HCT116 (cell line): ENCODE data around the gene FSIP1.

Experiments
- CTCF ChIP-seq, 3 experiments: fragments of 200-600 bp in 1 of 3; sonication (generic) in 1 of 3; IDR thresholded peaks in 2 of 3; conservative IDR thresholded peaks in 1 of 3; 2 replicates each; pipeline ENCODE4 v1.5.1; 2012 to 2017; ENCODE audit warnings: low read depth in 2 of 3, low read length in 2 of 3, antibody characterized with exemption in 1 of 3, borderline replicate concordance in 1 of 3, control low read depth in 1 of 3, mild to moderate bottlenecking in 1 of 3, mixed read lengths in 1 of 3, mixed run types in 1 of 3, moderate library complexity in 1 of 3; ENCODE audit not compliant: insufficient read depth in 1 of 3
- POLR2A ChIP-seq: IDR thresholded peaks from 2 replicates; pipeline ENCODE4 v1.7.0; 2011; ENCODE audit warnings: borderline replicate concordance; ENCODE audit not compliant: insufficient read depth, insufficient read length; ENCODE audit errors: extremely low read depth

GRCh38 chr15:39574427-39574826 is 208.2 kb downstream of the FSIP1 start:
- TF ChIP-seq POLR2A: no peak
- TF ChIP-seq CTCF (IDR thresholded peaks at IDR 0.05 in 2 of 3, conservative IDR thresholded peaks at IDR 0.05 in 1 of 3; ENCODE audit: borderline replicate concordance in 1 of 3, insufficient read depth in 1 of 3, low read depth in 2 of 3, low read length in 2 of 3): no peak
